22Rv1 (cell line): Measurements from ENCODE around the gene TNFRSF1B.

Experiments
- H3K27ac ChIP-seq: fragments of 450-650 bp; 2 replicates; pipeline ENCODE4 v1.5.1; 2017
- ZFX ChIP-seq: fragments of 450-650 bp; IDR thresholded peaks from 2 replicates; pipeline ENCODE4 v1.6.1; 2017; ENCODE audit warnings: antibody characterized with exemption, borderline replicate concordance
- TF ChIP-seq, protein P1 (sequence below): fragments of 450-650 bp; IDR thresholded peaks from 2 replicates; pipeline ENCODE4 v1.5.1; 2017; ENCODE audit warnings: mild to moderate bottlenecking

The TNFRSF1B gene

DNA sequence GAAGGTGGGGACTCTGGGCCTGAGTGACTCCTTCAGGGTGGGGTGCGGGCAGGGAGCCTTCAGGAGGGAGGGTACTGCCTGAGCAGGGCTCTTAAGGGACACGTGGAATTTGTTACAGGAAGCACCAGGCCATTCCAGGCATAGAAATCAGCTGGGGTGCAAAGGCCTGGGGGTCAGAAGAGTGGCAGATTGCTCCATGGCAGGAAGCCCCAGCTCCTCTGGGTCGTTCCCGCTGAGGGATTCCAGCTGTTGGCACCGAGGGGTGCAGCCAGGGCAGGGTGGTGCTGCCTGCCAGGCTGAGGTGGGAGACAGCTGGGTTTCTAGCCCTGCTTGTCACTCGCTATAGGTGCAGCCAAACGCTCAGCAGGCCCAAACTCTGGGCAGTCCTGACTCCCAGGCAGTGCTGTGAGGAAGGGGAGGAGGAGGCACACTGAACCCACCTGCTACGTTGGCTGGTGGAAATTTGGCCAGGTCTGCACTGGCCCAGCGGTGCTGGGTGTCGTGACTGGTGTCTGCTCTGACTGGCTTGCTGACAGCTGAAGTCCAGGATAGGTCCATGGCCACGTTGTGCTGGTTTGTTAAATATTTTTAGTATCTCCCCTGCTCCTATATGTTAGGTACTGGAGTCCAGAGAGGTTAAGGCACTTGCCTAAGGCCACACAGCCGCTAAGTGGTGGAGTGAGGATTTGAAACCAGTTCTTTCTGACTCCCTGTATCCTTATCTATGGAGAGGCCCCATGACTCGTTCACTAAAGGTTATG lies 19.3 kb downstream of the TNFRSF1B start:
- TF ChIP-seq, protein P1, sequence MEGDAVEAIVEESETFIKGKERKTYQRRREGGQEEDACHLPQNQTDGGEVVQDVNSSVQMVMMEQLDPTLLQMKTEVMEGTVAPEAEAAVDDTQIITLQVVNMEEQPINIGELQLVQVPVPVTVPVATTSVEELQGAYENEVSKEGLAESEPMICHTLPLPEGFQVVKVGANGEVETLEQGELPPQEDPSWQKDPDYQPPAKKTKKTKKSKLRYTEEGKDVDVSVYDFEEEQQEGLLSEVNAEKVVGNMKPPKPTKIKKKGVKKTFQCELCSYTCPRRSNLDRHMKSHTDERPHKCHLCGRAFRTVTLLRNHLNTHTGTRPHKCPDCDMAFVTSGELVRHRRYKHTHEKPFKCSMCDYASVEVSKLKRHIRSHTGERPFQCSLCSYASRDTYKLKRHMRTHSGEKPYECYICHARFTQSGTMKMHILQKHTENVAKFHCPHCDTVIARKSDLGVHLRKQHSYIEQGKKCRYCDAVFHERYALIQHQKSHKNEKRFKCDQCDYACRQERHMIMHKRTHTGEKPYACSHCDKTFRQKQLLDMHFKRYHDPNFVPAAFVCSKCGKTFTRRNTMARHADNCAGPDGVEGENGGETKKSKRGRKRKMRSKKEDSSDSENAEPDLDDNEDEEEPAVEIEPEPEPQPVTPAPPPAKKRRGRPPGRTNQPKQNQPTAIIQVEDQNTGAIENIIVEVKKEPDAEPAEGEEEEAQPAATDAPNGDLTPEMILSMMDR: no peak
- TF ChIP-seq ZFX: no peak
- no peak overlapping the region for H3K27ac ChIP-seq

DNA sequence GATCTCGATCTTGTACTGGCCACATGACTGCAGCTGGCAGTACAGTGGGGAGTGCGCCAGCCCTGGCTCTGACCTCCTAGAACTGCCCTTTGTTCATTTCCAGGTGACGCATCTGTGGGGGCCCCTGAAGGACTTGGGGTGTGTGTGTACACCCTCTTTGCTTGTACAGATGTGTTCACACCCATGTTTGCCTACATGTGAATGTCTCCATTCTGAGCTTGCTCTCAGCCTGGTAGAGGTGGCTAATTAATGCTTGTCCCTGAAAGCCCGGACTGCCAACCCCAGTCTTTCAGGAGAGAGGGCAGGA lies 19.8 kb downstream of the TNFRSF1B start:
- TF ChIP-seq, protein P1: no peak
- TF ChIP-seq ZFX: no peak
- H3K27ac ChIP-seq: no peak overlapping the region

DNA sequence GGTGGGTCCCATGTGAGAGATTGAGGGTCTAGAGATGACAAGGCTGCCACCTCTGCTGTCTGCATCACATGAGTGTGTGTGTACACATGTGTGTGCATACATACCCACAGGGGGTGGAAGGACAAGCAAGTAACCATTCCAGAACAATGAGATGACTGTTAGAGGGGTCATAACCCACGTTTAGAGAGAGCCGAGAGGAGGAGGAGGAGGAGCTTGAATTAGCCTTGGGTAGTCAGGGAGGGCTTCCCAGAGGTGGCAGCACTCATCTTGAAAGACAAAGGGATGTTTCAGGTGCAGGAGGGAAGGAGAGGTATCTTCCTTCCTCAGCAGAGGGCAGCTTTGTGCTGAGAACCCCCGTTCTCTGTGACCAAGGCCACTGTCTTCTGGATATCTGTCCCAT lies 21.3 kb downstream of the TNFRSF1B start:
- TF ChIP-seq ZFX: no peak
- TF ChIP-seq, protein P1: no peak
- no peak overlapping the region for H3K27ac ChIP-seq

- no peak overlapping the region for H3K27ac ChIP-seq
Measured at GRCh38 chr1:12188657-12189327, 22.0 kb downstream of the TNFRSF1B start.

GRCh38 chr1:12189328-12189682 lies 22.5 kb downstream of the TNFRSF1B start:
- TF ChIP-seq, protein P1: no peak
- no peak for TF ChIP-seq ZFX
- no peak overlapping the region for H3K27ac ChIP-seq

More at GRCh38 chr1:12188657-12189327, 22.0 kb downstream of the TNFRSF1B start:
- TF ChIP-seq, protein P1: peak; percentile 8; the same call in 1 of the 2 replicates
- TF ChIP-seq ZFX: no peak

GRCh38 chr1:12191242-12192032 lies 24.6 kb downstream of the TNFRSF1B start:
- TF ChIP-seq ZFX: no peak
- TF ChIP-seq, protein P1: 0 out of 2 replicates have a peak, but pooled peaks have one; percentile 25
- H3K27ac ChIP-seq: no peak overlapping the region
